Activated CD8-positive, alpha-beta T cell treated with anti-CD3 and anti-CD28 coated beads for 36 hours (primary cell): Measurements from ENCODE around the gene CAMTA1. TPM values are rescaled to one million over a fixed set of nuclear protein-coding genes. Genes with fewer than 3 reads are reported as not detected.
A peak's percentile ranks its signal among the peaks of the same experiment; 100 is the strongest.

Experiments used
- ATAC-seq: fragments of 200-7000 bp; cut with Tn5 transposase; one replicate; pipeline ENCODE4 v1.10.0; 2021; ENCODE audit warnings: mild to moderate bottlenecking, moderate library complexity
- CTCF ChIA-PET: fragments of 350-600 bp; sonication (Branson Sonifier 250); formaldehyde crosslinking; loops from one replicate; lab custom pipeline; 2021; ENCODE audit warnings: antibody characterized with exemption; lab: Charles Lee
- POLR2A ChIA-PET: fragments of 350-600 bp; sonication (Branson Sonifier 250); formaldehyde crosslinking; loops from one replicate; lab custom pipeline; 2021; ENCODE audit warnings: antibody characterized with exemption; lab: Charles Lee
- DNase-seq: peaks from one replicate; pipeline ENCODE4 v3.0.0-alpha.2; 2020
- H3K27ac Mint-ChIP-seq: one replicate; pipeline ENCODE4 v1.8.0; 2021; ENCODE audit warnings: mild to moderate bottlenecking, mixed read lengths
- H3K27me3 Mint-ChIP-seq: one replicate; pipeline ENCODE4 v1.8.0; 2021; ENCODE audit warnings: mixed read lengths
- H3K36me3 Mint-ChIP-seq: one replicate; pipeline ENCODE4 v1.8.0; 2021; ENCODE audit warnings: low read depth, mixed read lengths
- H3K4me1 Mint-ChIP-seq: one replicate; pipeline ENCODE4 v1.8.0; 2021; ENCODE audit warnings: low read depth, mixed read lengths
- H3K4me3 Mint-ChIP-seq: one replicate; pipeline ENCODE4 v1.8.0; 2021; ENCODE audit warnings: mild to moderate bottlenecking, moderate library complexity, mixed read lengths
- H3K9me3 Mint-ChIP-seq: one replicate; pipeline ENCODE4 v1.8.0; 2021; ENCODE audit warnings: mixed read lengths
- intact Hi-C: fragments of 100-400 bp; cut with micrococcal nuclease; formaldehyde crosslinking; loops from one replicate; pipeline ENCODE4 v1.10.0; 2022
- total RNA-seq, 2 experiments: library from RNA; stranded (reverse); gene quantifications; one replicate each; pipeline ENCODE4 v1.2.3, GENCODE V29; 2021
- TF ChIP-seq, protein P1 (sequence below): fragments of 200-600 bp; IDR thresholded peaks from one replicate; pipeline ENCODE4 v1.8.0; 2022; ENCODE audit warnings: antibody characterized with exemption, mild to moderate bottlenecking

CAMTA1 gene
- total RNA-seq, 2 experiments from 2014 or later, result 67.7 to 70.9 TPM

DNA sequence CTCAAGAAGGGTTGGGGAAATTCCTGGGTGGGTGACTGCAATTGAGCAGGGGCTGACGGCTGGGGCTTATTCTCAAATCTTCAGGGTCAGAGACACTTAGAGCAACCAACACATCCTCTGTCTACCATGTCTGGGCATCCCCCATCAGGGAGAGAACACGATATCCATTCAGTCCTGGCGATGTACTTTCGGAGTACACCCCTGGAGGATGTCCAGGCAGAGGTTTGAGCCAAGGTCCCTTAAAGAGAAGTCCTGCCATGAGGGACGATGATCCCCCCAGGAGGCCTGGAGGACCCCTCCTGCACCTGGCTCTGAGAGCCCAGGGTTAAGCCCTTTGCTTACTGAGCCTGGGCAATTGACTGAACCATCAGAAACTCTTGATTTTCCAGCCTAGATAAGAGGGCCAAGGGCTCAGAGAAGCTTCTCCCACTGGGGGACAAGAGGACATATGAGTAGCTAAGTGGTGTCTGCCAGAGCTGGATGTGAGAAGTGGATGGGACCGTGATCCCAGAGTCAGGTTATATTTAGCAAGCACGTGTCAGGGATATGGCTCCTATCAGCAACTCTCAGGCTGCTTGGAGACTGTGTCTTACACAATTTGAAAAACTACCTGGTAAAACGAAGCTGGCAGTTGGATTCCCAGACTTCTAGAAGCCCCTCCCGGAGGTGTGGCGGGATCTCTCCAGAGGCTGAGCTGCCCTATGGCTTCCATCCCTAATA, 732.5 kb downstream of the CAMTA1 start:
- H3K9me3 Mint-ChIP-seq, result no peaks in the 10 kb centered on the region
- ATAC-seq (no peak), DNase-seq (no peak)
- no peak overlapping the region for H3K27ac Mint-ChIP-seq
- TF ChIP-seq, protein P1, sequence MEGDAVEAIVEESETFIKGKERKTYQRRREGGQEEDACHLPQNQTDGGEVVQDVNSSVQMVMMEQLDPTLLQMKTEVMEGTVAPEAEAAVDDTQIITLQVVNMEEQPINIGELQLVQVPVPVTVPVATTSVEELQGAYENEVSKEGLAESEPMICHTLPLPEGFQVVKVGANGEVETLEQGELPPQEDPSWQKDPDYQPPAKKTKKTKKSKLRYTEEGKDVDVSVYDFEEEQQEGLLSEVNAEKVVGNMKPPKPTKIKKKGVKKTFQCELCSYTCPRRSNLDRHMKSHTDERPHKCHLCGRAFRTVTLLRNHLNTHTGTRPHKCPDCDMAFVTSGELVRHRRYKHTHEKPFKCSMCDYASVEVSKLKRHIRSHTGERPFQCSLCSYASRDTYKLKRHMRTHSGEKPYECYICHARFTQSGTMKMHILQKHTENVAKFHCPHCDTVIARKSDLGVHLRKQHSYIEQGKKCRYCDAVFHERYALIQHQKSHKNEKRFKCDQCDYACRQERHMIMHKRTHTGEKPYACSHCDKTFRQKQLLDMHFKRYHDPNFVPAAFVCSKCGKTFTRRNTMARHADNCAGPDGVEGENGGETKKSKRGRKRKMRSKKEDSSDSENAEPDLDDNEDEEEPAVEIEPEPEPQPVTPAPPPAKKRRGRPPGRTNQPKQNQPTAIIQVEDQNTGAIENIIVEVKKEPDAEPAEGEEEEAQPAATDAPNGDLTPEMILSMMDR, result no peak
- no peak overlapping the region for H3K4me3 Mint-ChIP-seq
- CTCF ChIA-PET, result no interaction called here
- intact Hi-C loops, result no loop called here
- peaks cover 1% of the 10 kb centered on the region for H3K27me3 Mint-ChIP-seq
- POLR2A ChIA-PET, result no interaction called here
- no peaks in the 10 kb centered on the region for H3K36me3 Mint-ChIP-seq
- no peaks in the 10 kb centered on the region for H3K4me1 Mint-ChIP-seq

GRCh38 chr1:7518411-7518810, 733.2 kb downstream of the CAMTA1 start:
- TF ChIP-seq, protein P1, result no peak
- Mint-ChIP-seq H3K4me3 (no peak overlapping the region), H3K9me3 (no peaks in the 10 kb centered on the region), H3K36me3 (no peaks in the 10 kb centered on the region), H3K27ac (no peak overlapping the region), H3K27me3 (peaks cover 6% of the 10 kb centered on the region), H3K4me1 (no peaks in the 10 kb centered on the region)
- POLR2A ChIA-PET, result no interaction called here
- CTCF ChIA-PET, result no interaction called here
- DNase-seq (no peak), ATAC-seq (no peak)
- intact Hi-C loops, result no loop called here

- Mint-ChIP-seq H3K4me1 (no peaks in the 10 kb centered on the region), H3K9me3 (no peaks in the 10 kb centered on the region), H3K27ac (no peak overlapping the region), H3K36me3 (no peaks in the 10 kb centered on the region), H3K4me3 (no peak overlapping the region), H3K27me3 (peaks cover 6% of the 10 kb centered on the region)
- peak; percentile 45 for ATAC-seq
- POLR2A ChIA-PET, result no interaction called here
- TF ChIP-seq, protein P1, result no peak
- intact Hi-C loops, result no loop called here
- DNase-seq, result no peak
- CTCF ChIA-PET, result no interaction called here
Observed at GRCh38 chr1:7519181-7519860, 734.1 kb downstream of the CAMTA1 start.

DNA sequence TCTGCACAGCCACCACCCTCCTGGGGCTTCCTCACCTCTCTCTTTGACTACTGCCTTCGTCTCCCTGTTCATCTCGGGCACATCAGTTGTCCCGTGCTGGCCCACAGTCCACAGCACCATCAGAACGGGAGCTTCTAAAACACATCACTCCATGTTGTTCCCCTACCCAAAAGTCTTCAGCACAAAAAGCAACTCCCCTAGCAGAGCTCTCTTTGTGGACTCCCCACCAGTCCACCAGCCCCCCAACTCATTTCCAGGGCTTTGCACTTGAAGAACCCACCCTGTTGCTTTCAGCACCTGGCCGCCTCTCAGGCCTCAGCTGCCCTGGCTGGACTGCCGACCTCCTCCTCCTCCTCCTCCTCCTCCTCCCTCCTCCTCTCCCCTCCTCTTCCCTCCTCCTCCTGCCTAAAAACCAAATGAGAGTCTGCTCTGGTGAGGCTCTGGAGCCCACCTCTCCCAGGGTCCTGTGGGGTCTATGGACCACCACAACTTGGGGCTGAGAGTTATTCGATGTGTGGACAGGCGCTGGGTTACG, 734.7 kb downstream of the CAMTA1 start:
- DNase-seq, result peak; percentile 16

More for the DNA sequence above, 734.7 kb downstream of the CAMTA1 start:
- Mint-ChIP-seq H3K36me3 (no peaks in the 10 kb centered on the region), H3K9me3 (no peaks in the 10 kb centered on the region), H3K27ac (no peak overlapping the region), H3K4me3 (no peak overlapping the region), H3K27me3 (peaks cover 6% of the 10 kb centered on the region), H3K4me1 (no peaks in the 10 kb centered on the region)
- POLR2A ChIA-PET, result no interaction called here
- TF ChIP-seq, protein P1, result no peak
- intact Hi-C loops, result no loop called here
- CTCF ChIA-PET, result no interaction called here
- ATAC-seq, result peak; percentile 24
